Cerebellar nuclear complex (tissue), 1 donor: ENCODE measurements around the gene NUCKS1.

Experiments
- DNase-seq, 2 experiments: peaks; one replicate each; lab custom pipeline; 2025; lab: John Stamatoyannopoulos, UW

Gene NUCKS1

DNA sequence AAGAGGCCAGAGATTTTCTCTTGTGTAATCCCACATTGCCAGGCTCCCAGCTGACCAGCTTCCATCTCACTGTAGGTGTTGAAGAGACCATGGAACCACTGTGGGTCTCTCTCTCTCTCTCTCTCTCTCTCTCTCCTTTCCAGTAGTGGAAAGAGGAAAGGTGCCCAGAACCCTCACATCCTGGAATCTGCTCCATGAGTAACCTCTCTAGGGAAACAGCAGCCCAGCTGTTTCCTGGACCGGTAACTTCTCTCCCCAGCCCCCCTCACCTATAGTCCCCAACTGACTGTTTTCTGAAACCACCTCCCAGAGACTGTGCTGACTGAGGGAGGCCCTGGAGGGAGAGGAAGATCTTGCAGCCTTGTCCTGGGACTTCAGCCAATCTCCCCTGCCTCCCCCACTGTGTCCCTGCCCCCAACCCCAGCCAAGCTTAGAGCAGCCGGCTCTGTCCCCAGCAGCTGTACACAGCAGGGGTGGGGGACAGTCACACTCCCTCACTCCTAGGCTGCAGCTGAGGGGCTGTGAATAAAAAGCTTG lies 49.0 kb downstream of the NUCKS1 start:
- no peak for DNase-seq

DNA sequence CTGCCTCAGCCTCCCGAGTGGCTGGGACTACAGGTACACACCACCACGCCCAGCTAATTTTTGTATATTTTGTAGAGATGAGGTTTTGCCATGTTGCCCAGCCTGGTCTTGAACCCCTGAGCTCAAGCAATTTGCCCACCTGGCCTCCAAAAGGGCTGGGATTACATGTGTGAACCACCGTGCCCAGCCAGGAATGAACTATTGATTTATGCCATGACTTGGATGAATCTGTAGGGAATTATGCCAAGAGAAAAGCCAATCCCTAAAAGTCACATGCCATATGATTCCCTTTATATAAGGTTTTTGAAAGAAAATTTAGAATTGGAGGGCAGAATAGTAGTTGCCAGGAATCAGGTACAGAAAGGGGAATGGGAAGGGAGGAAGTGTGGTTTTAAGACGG lies 50.6 kb downstream of the NUCKS1 start:
- no peak for DNase-seq

DNA sequence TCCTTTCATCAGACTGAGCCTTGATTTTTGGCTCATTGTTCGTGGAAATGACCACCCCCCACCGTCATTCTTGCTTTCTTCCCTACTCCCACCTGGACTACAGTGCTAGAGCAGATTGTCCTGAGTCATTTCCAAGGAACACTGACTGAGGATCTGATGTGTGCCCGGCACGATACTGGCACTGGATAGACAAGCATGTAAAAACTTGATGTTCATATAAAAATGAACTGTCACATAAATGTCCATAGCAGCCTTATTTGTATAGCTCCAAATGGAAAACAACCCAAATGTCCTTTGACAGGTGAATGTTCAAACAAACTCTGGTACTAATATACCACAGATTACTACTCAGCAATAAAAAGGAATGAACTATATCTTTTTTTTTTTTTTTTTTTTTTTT lies 51.1 kb downstream of the NUCKS1 start:
- no peak for DNase-seq

DNA sequence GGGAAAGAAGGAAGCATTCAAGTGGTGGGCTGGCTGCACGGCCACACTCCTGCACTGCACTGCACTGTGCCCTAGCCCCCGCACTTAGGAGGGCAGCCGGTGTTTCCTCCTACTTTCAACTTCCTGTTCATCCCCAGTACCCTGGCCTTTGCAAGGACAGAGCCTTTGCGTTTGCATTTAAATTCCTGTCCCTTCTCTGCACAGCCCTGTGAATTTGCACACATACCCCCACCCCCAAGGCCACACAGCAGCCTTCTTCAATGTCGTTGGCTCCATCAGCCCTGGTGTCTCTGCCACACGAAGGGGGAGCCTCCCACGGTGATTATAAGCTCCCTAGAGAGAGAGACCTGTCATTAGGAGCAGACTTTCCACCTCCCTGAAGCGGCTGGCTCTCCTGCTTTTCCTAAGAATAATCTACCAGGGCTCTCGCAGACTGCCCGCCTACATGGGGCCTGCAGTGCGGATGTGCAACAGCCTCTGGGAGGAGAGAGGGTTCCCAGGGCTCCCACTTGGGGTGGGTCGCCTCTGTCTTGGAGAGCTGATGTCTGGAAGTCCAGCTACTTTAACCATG lies 56.5 kb downstream of the NUCKS1 start:
- DNase-seq, result no peak

DNA sequence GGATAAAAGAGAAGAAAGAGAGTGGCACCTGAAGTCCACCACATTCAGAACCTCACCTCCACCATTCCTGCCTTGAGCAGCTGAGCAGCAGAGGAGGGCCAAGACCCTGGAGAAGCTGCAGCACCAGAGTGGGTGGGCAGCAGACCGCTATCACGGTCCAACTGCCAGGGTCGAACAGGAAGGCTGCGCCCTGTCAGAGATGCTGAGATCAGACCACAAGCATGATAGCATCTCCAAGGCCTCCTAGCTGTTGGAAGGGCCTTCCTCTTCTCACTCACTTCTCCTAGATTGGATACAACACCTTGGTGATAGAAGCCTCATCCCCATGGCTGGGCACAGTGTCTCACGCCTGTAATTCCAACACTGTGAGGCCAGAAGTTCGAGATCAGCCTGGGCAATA lies 57.6 kb downstream of the NUCKS1 start:
- DNase-seq, result no peak

DNA sequence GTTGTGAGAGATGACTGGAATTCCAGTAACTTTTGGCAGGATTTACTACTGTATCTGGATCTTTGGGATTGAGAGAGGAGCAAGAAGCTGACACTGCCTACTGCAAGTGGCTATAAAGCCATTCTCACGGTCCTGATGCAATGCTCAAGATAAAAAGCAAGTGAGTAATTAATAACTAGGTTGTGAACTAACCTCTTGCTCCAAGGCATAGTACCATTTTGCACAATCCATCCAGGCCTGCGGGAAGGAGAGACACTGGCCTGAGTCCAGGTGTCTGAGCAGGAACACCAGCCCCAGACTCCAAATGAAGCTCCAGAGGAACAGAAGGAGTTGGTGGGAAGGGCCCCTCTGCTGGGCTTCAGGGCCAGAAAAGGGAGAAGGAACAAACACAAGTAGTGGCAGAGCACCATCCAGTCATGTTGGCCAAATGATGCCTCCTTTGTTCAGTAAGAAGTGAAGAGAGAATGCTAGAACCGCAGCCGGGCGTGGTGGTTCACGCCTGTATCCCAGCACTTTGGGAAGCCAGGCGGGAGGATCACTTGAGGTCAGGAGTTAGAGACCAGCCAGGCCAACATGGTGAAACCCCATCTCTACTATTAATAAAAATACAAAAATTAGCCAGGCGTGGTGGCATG lies 59.7 kb downstream of the NUCKS1 start:
- no peak for DNase-seq

DNA sequence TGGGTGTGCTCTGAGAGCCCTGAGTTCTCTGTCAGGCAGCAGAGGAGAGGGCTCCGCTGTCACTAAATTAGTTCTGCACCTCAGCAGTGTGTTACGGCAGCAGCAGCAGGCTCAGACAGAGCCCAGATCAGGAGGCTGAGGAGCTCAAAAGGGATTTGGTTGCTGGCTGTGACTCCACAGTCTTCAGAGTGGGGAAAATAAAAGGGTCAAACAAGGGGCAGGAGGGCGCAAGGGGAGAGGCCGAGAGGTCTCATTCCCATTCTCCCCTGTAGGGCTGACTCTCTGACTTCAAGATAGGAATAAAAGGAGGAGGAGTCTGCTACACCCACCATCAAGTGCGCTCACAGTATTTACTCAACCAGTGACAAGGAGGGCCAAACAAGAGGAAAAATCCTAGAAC lies 60.5 kb downstream of the NUCKS1 start:
- no peak for DNase-seq

DNA sequence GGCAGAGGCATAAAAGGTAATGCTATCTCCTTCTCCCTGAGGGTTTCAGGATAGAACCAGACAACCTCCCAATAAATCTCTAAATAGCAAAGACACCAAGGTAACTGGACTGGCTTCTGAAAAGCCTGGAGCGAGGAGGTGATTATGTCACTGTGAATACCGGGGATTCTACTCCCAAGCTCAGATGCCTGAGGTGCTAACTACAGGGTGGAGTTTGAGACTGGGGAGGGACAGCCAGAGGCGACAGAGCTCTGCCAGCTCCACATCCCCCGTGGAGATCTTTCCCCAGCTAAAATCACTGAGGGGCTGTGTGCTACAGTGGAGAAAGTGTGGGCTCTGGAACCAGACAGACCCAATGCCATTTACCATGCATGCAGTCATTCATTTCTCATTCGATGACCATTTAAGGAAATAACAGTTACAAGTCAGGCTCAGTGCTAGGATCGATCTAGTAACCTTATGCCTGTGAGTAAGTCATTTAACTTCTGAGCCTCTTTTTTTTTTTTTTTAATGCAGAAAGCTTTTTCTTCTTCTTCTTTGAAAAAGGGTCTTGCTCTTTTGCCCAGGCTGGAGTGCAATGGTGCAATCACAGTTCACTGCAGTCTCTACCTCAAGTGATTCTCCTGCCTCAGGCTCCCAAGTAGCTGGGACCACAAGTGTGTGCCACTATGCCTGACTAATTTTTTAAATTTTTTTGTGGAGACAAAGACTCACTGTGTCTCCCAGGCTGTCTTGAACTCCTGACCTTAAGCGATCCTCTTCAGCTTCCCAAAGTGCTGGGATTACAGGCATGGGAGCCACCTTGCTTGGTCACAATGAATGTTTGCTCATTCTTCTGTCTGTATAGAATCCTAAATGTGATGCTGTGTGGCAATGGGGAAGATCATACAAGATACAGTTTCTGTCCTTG lies 61.6 kb downstream of the NUCKS1 start:
- DNase-seq, result no peak

DNA sequence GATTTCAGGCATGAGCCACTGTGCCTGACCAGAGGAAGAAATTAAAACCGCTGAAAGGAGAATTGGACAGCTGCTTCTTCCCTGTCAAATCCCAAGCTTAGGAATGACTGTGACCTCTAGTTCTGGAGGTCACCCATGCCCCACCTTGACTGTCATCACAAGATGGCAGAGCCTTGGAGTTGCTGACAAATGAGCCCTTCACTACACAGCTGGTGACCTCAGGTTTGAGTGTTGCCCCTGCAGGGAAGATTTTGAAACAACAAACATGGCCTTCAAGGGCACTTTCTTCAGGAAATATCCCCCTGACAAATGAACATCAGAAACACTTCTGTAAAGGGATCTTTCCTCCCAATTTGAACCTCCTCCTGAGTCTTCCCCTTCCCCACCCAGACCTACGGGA lies 62.7 kb downstream of the NUCKS1 start:
- DNase-seq, result no peak

DNA sequence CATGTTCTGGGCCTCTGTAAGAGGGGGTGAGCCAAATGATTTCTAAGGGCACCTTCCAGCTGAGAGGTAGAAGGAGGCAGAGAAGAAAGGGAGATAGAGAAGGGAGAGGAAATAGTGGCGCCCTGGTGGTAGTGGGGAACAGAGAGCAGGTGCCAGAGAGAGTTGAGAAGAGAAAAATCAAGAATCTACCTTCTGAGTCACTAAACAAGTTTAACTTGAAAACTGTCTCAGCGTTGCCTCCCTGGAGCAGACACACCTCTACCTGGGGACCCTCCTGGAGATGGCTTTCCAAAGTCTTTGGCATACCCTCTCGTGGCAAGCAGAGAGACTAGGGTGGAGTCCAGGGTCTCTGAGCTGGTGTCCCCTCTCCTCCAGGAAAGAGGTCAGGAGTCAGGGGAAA lies 68.6 kb downstream of the NUCKS1 start:
- DNase-seq, result no peak

DNA sequence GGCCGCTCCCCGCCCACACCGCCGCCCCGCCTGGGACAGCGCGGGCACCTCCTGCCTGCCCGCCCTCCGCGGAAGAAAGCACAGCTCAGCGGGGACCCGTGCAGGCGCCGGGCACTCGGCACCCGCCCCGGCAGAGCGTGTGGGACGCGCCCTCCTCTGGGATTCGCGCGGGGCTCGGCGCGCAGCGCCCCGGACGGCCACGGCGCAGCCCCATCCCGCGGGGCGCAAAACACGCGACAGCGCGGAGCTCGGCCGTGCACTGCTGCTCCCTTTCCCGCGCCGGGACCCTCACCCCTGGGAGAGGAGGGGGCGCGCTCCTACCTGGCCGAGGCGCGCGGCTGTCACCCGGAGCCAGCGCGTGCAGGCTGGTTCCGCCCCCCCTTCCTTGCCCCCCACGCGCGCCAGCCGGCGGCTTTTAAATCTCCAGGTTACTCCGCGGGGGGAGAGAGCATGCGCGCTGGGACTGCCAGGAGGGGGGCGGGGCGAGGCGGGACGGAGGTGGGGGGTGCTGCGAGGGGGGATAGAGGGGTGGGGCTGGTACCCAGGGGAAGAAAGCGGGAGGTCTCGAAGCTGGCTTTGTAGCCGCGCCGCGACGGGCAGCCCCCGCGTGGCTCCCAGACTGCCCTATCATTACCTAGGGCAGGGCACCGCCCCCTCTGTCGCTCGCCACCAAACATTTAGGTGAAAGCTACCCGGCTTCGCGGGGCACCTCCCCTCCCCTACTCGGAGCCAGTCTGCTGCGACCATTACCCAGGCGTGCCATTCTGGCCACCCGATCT lies 69.7 kb downstream of the NUCKS1 start, which contains the start of gene SLC45A3:
Gene SLC45A3 (minus strand): TSS at position 437 of the 779 bp plus-strand sequence. CDS start 15,853 bp downstream, outside the sequence.
- no peak for DNase-seq

DNA sequence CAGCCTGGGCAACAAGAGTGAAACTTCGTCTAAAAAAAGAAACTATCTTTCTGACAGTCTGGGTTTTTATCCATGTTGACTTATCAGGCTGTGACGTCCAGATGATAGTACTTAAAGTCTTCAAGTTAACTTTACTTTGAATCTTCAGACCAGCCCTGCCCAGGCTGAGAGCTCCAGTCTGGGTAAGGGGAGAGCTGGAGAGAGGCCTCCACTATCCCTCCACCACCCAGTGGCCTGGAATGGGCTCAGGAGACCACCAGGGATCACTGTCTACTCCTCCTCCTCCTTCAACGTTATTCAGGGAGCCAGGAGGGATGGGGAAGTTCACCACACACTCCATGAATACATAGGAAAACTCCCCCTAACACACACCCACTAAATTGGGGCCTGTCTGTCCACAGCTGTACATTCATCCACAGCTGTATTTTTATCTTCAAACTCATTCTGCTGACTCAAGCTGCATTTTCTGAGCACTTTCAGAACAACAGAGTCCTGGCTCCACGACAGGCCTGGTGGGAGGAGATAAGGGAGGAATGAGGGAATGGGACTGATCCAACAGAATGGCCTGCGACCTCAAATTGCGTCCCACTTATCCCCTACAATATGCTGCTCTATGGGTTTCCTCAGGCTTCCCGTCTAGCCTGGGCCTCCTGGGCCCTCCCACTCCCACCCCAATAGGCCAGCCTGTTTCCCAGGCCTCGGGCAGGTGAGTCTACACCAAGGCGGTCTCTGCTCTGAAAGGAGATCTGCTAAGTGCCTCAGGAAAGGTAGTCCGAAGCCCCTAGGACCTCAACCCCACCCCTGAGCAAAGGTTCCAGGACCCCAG lies 71.5 kb downstream of the NUCKS1 start:
- no peak for DNase-seq

DNA sequence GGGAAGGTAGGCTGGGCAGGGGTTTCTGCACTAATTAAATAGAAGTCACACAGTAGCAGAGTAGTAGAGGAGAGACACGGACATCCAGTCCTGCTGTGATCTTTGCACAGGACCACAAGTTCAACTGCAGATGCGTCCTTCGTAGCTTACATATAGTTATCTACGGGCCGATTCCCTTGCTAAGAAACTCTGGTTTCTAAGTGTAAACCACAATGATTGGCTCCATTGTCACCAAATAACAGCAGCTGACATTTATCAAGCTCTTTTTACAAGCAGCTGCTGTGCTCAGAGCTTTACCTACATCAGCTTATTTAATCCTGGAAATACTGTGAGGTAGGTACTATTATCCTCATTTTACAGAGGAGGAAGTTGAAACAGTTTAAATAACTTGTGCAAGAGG lies 72.8 kb downstream of the NUCKS1 start:
- DNase-seq, result no peak

DNA sequence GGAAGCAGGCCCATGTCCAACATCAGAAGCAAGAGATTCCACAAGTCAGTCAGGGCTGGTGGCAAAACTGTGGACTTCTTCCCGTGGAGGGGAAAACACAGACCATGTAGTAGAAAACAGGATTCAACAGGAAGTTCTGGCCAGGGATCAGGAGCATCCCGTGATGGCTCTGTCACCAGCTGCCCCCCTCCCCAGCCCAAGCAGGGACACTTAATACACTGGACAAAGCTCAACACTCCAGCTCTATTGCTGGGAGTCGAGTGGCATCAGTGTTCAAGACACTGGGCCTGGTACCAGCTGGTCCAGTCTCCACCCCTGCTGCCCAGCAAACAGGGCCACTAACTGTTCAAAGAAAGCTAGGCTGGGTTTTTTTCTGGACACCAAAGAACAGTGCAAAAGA lies 73.4 kb downstream of the NUCKS1 start:
- no peak for DNase-seq

DNA sequence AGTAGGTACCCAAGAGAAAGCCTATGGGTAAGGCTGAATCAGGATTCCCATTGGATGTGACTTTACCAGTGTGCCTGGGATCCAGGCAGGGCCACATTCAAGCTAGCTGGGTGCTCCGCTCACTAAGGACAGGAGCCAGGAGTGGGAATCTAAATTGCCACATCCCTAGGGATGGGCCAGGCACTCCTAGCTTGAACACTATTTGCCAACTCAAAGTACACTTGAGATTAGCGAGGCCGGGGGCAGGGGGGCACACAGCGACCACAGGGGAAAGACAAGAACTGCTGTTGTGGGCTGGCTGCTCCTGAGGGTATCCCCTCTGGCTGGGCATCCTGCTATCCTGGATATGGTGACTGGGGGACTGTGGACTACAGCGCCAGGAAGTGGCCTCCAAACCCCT lies 74.0 kb downstream of the NUCKS1 start:
- DNase-seq, result no peak

DNA sequence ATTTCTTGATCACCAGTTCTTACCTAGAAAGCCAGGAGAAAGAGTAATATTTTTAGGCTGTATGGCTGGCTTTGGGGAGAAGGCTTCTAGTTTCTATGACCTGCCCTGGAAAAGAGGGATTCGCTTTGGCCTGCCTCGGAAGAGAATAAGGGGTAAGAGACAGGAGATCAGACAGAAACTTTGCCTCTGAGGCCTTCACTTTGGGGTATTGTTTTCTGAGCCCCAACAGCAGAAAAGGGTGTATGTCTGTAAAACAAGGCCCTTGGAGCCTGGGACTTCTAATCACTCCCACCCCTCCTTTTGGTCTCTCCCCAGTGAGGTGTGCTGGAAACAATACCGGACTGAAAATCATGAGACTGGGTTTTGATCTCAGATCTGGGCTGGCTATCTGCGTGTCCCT lies 74.7 kb downstream of the NUCKS1 start:
- DNase-seq, result no peak

DNA sequence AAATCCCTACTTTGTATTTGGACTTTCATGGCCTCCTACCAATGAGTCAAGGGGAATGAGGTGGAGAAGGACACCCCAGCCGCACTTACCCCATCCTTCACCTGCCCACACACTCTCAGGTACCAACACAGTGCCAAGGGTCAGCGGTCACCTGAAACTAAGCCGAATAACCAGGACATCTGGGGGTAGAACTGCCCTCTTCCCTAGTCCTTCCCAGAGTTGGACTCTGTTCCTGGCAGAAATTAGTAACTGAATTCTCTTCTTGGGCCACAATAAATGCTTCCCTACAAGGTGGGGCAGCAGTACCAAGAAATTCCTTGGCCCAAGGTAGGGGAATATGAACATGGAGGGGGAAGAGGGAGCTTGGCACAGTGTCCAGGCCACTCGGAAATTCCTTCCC lies 77.0 kb downstream of the NUCKS1 start:
- DNase-seq, result no peak

DNA sequence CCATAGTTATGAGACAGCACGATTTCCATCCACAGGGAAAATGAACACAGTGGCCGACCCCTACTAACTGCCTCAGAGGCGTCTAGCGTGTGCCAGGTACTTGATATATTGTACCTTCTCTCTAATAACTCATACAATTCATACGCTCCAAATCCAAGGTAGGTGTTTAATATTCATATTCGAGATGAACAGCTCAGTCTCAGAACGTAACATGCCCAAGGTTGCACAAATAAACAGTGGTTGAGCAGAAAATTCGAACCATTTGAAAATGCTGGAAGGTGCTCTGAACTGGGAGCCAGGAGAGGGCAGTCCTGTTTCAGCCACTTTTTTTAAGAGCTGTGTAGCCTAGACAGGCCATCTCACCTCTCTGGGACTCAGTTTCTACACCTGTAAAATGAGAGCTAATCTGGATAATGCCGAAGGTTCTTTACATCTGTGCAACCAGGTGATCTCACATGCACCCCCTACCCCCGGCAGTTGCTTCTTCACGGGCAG lies 77.5 kb downstream of the NUCKS1 start:
- no peak for DNase-seq

DNA sequence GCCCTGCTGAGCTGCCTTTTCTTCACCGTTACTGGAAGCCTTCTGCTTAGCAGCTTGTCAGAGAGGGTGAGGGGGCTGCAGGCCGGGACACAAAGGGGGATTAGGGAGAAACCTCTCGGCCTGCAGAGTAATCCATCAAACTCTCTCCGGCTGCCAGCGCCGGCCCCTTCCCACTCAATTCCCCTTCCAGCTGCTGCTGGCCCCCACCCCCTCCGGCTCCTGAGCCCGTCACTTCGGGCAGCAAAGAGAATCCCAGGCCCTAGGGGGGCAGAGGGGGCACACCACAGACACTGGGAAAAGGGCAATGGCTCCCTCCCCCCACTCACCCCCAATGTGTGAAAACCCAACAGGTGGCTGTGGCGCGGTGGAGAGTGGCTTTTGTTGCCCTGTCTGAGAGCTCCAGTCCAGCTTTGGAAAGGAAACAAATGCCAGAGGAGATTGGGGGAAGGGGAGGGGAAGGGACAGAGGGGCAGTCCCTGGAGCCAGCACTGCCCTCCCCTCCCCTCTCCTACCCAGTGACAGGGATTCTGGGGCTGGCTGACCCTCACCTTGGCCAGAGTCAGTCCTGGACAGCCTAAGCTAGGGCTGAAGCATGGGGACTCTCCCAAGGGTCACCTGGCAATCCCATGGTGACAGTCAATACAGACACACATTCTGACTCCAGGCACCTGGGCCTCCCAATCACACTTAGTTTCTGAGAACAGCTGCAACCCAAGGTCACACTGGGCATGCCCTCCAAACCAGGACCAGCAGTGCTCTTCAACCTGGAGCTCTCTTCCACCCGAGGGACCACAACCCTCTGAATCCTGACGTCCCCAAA lies 79.2 kb downstream of the NUCKS1 start:
- no peak for DNase-seq

DNA sequence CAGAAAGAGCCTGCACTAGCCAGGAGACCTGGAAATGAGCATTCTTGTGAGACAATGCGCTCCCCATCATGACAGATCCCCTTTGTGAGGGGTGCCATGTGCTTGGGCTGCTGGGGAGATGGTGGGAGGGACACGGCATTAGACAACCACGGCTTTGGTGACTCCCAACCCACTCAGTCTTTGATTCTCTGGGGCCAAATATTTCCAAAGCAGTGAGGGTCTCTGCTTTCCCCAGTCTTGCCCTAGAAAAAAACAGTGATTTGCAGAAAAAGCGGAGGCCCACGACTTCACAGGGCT lies 79.9 kb downstream of the NUCKS1 start:
- no peak for DNase-seq
